ENCODE results near the gene CD300A. TPM values are rescaled to one million over a fixed set of nuclear protein-coding genes. Genes with fewer than 3 reads are reported as not detected.

Gene CD300A
- polyA plus RNA-seq, 1 experiment: not detected

DNA sequence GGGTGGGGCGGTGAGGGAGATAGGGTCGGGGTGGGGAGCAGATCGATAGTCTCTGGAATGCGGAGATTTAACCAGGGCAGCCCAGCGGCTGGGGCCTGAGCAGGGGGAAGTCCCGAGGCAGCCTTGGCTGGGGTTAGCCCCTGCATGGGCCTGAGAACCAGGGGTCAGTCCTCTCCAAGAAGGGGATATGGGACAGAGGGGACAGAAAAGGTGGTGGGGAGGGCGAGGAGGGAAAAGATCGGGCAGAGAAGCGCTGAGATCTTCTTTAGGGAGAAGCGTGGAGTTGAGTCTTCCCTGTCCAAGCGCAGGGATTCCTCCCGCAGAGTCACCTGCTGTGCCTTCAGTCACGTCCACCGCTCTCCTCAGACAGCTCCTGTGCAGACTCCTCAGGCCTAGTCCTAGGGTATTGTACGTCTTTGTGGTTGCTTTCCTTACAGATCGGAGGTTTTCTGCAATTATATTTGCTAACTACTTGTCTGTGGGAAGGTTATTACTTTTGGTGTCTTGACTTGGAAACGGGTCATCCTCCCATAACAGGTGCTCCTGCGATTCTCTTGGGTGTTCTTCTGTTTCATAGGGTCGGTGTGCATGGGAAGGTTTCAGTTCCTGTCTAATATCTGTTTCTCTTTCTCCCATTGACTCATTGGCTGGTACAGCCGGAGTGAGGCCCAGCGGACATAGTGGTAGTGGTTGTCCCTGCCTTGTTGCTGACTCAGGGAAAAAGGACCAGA, 952 bp downstream of the CD300A start:
- H3K27me3 ChIP-seq (ENCODE audit: control insufficient read depth, insufficient read depth, low read length): peaks cover 3% of the 10 kb centered on the region
- no peak overlapping the region for H3K27ac ChIP-seq (ENCODE audit: low read depth, low read length)
- ChIA-PET POLR2A (no interaction called here), CTCF (interaction anchor here (1.6 to 1.8 kb wide), 2 partner anchors 10 to 88 kb away, joined by 3 to 8 read pairs; no protein-coding TSS in a partner anchor)
- no peak for DNase-seq (ENCODE audit: low read depth, low spot score)
- H3K4me3 ChIP-seq (ENCODE audit: low read depth, low read length): no peak overlapping the region
- no peak for TF ChIP-seq CTCF (IDR thresholded peaks at IDR 0.05; ENCODE audit: low read depth, low read length)
- H3K9me3 ChIP-seq (ENCODE audit: control insufficient read depth, insufficient read depth, low read length): no peaks in the 10 kb centered on the region; the same call in 1 of the 2 replicates

DNA sequence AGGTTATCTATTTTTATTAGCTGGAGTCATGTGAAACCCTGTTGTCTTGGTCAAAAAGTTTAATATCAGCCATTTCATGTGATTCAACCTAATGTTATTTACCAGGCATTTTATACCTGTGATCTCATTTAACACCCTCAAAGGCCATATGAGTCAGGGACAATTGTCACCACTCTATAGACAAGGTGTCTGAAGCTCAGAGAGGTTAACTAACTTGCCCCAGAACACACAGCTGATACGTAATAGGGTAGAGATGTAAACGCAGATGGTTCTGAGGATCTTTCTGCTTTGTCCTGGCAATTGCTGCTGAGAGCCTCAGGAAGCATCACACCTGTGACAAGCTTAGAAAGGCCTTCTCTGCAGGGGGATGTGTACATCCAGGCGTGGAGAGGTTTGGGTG, 4.9 kb downstream of the CD300A start:
- Histone ChIP-seq H3K4me3 (ENCODE audit: low read depth, low read length) (no peak overlapping the region), H3K9me3 (ENCODE audit: control insufficient read depth, insufficient read depth, low read length) (peaks cover 6% of the 10 kb centered on the region; the same call in 1 of the 2 replicates), H3K27me3 (ENCODE audit: control insufficient read depth, insufficient read depth, low read length) (peaks cover 3% of the 10 kb centered on the region), H3K27ac (ENCODE audit: low read depth, low read length) (no peak overlapping the region)
- no peak for TF ChIP-seq CTCF (IDR thresholded peaks at IDR 0.05; ENCODE audit: low read depth, low read length)
- ChIA-PET CTCF (no interaction called here), POLR2A (no interaction called here)
- DNase-seq (ENCODE audit: low read depth, low spot score): no peak

DNA sequence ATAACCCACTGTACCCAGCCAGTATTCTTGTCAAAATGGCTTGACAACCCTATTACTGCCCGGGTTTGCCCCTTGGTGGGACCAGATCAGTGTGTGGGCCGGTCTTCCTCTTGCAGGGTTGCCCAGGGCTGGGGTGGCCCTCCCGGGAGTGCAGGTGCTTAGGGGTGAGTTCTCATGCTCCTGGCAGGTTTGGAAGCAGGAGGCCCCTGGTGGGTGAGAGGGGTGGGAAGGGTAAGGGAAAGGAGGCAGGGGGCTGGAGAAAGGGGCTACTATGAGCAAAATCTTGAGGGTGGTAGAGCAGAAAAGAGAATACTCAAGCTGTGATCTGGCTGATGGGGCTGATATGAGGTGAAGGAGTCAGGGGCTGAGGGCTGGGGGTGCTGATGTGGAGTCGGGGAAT, 6.5 kb downstream of the CD300A start:
- H3K27me3 ChIP-seq (ENCODE audit: control insufficient read depth, insufficient read depth, low read length): no peaks in the 10 kb centered on the region
- H3K9me3 ChIP-seq (ENCODE audit: control insufficient read depth, insufficient read depth, low read length): peaks cover 6% of the 10 kb centered on the region; the same call in 1 of the 2 replicates
- no peak for DNase-seq (ENCODE audit: low read depth, low spot score)
- ChIA-PET CTCF (no interaction called here), POLR2A (no interaction called here)
- no peak for TF ChIP-seq CTCF (IDR thresholded peaks at IDR 0.05; ENCODE audit: low read depth, low read length)
- H3K27ac ChIP-seq (ENCODE audit: low read depth, low read length): no peak overlapping the region
- H3K4me3 ChIP-seq (ENCODE audit: low read depth, low read length): no peak overlapping the region

- Histone ChIP-seq H3K27ac (ENCODE audit: low read depth, low read length) (no peak overlapping the region), H3K27me3 (ENCODE audit: control insufficient read depth, insufficient read depth, low read length) (no peaks in the 10 kb centered on the region), H3K9me3 (ENCODE audit: control insufficient read depth, insufficient read depth, low read length) (peaks cover 6% of the 10 kb centered on the region; the same call in 1 of the 2 replicates), H3K4me3 (ENCODE audit: low read depth, low read length) (no peak overlapping the region)
- TF ChIP-seq CTCF (IDR thresholded peaks at IDR 0.05; ENCODE audit: low read depth, low read length): no peak
- CTCF ChIA-PET: no interaction called here
- DNase-seq (ENCODE audit: low read depth, low spot score): no peak
- POLR2A ChIA-PET: no interaction called here
Observed at GRCh38 chr17:74473294-74473693, 6.9 kb downstream of the CD300A start.

DNA sequence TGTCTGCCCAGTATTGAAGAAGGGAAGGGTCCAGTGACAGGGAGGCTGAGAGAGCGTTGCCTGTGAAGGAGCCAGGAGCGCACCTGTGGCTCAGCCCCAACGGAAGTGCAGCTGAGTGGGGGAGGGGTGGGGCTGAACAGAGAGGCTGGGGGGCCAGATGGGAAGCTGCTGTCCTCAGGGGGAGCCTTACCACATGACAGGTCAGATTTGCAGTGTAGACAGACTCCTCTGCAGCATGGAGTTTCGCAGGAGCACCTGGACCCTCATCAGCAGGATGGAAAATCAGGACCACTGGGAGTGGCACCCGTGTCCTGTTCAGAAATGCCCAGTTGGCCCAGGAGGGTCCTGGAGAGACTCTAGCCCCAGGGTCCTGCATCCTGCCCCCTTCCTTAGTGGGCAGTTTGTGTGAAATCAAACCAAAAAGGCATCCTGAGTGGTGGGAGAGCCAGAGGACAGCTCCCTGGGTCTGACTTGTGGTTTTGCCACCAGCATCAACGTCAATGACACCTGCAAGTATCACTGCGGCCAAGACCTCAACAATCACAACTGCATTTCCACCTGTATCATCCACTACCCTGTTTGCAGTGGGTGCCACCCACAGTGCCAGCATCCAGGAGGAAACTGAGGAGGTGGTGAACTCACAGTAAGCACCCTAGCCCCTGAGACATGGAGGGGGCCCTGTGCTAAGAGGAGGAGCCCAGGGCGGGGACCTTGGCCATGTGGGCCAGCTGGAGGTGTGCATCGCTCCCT, 7.8 kb downstream of the CD300A start:
- POLR2A ChIA-PET: no interaction called here
- no peak overlapping the region for H3K4me3 ChIP-seq (ENCODE audit: low read depth, low read length)
- CTCF ChIA-PET: no interaction called here
- H3K27me3 ChIP-seq (ENCODE audit: control insufficient read depth, insufficient read depth, low read length): no peaks in the 10 kb centered on the region
- no peak for TF ChIP-seq CTCF (IDR thresholded peaks at IDR 0.05; ENCODE audit: low read depth, low read length)
- H3K9me3 ChIP-seq (ENCODE audit: control insufficient read depth, insufficient read depth, low read length): peaks cover 6% of the 10 kb centered on the region; the same call in 1 of the 2 replicates
- DNase-seq (ENCODE audit: low read depth, low spot score): no peak
- H3K27ac ChIP-seq (ENCODE audit: low read depth, low read length): no peak overlapping the region
